Head of caudate nucleus (tissue), 42 donors: ENCODE measurements around the gene RBM10.
A peak's percentile ranks its signal among the peaks of the same experiment; 100 is the strongest.

Experiments
- DNase-seq, 42 donors: peaks; one replicate each; pipeline versions ENCODE4 v3.0.0 to v3.0.0-alpha.2; 2020 to 2021; ENCODE audit warnings: mixed read lengths in 7 of 42
- intact Hi-C: fragments of 100-400 bp; cut with DNase I; formaldehyde crosslinking; loops from one replicate; pipeline ENCODE4 v1.15.0; 2022

The RBM10 gene

DNA sequence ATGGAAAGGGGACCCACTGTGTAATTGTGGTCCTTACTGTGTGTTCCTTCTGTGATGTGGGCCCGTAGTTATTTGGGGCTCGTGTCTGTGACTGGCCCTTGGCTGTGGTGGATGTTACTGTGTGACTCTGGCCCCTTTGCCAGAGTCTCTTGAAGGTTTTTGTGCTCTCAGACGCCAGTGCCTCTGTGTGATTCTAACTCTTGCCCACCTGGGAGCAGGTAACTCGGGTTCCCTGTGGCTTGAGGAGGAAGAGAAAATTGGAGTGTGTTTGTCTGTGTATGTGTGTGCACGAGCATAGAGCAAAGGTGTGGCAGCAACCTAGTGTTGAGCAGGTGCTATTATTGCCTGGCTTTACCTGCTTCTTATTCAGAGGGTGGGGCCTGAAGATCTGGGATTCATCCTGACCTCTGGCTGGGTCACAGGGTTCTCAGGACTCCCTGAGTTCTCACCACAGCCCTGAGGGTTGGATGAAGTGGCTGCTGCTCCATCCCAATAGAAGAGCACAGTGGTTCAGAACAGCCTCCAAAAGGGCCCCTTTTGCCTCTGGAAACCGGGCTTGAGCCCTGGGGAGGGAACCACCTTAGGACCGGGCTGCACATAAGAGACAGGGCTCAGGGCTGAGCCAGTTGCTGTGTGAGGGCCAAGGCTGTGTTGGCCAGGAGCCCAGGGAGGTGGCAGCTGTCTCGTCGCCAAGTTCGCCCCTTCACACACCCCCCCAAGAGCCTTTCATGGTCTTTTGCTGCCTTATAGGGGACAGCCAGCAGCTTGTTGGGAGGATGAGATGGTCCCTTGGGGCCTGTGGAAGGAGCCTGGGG is 1.3 kb downstream of the RBM10 start:
- intact Hi-C loops: no loop called here
- peak in 1 of 42 donors; percentile 37 for DNase-seq

DNA sequence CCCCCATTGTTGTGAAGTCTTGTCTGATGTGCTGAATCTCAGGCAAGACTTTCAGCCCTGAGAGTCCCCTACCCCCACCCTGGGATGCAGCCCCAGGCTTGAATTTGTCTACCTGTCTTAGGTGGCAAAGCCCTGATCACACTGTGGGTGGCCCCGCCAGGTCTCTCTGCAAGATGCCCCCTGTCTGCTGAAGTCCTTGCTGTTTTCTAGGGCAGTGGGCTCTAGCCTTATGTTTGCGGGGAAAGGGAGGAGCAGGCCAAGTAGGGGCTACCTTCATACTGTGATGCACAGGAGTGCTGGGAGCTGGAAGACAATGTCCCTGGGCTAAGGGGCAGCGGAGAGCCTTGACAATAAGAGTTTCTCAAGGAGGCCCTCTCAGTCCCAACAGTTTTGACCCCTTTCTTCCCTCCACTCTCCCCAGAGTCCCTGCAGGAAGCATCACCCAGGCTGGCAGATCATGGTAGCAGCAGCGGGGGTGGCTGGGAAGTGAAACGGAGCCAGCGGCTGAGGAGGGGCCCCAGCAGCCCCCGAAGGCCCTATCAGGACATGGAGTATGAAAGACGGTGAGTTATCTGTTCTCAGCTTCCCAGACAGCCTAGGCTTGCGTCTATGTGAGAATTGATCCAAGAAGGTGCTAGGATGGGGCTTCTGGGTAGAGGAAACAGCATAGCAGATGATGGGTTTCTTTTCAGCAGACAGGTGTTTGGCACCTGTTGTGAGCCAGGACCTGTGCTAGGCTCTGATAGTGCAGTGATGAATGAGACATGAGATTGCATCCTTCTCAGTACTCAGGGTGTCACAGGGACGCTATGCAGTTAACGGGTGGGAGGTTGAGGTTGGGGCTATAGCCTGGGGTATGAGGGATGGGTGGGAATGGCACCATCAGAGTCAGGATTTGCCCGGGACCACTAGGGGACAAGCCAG is 2.2 kb downstream of the RBM10 start:
- intact Hi-C loops: no loop called here

DNA sequence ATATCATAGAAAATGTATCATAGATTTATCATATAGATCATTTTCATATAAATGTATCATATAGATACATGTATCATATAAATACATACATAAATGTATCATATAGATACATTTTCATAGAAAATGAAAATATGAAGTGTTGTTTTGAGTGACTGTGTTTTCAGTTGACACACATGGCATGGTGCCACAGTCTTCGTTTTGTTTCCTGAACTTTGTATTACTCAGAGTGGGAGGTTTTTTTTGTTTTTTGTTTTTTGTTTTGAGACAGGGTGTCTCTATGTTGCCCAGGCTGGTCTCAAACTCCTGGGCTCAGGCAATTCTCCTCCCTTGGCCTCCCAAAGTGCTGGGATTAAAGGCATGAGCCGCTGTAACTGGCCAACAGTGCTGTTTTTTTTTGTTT is 3.9 kb downstream of the RBM10 start:
- intact Hi-C loops: no loop called here
- no peak for DNase-seq

More for the DNA sequence above, 2.2 kb downstream of the RBM10 start:
- peak in 1 of 42 donors; percentile 12 for DNase-seq

DNA sequence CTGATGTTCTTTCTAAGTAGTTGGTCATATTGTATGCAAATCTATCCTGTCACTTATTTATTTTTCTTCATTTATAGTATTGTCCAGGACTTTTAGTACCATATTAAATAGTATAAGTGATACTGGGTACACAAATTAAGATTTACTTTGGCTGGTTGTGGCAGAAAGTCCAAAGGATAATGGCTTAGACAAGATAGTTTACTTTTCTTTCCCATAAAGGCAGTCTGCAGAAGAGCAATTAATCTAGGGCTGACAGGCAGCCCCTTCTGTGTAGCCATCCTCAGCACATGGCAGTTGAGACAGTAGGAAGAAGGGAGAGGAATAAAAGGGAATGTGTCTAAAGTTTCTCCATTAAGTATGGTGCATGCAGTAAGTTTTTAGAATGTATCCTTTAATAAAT is 6.4 kb downstream of the RBM10 start:
- DNase-seq: no peak
- intact Hi-C loops: no loop called here

DNA sequence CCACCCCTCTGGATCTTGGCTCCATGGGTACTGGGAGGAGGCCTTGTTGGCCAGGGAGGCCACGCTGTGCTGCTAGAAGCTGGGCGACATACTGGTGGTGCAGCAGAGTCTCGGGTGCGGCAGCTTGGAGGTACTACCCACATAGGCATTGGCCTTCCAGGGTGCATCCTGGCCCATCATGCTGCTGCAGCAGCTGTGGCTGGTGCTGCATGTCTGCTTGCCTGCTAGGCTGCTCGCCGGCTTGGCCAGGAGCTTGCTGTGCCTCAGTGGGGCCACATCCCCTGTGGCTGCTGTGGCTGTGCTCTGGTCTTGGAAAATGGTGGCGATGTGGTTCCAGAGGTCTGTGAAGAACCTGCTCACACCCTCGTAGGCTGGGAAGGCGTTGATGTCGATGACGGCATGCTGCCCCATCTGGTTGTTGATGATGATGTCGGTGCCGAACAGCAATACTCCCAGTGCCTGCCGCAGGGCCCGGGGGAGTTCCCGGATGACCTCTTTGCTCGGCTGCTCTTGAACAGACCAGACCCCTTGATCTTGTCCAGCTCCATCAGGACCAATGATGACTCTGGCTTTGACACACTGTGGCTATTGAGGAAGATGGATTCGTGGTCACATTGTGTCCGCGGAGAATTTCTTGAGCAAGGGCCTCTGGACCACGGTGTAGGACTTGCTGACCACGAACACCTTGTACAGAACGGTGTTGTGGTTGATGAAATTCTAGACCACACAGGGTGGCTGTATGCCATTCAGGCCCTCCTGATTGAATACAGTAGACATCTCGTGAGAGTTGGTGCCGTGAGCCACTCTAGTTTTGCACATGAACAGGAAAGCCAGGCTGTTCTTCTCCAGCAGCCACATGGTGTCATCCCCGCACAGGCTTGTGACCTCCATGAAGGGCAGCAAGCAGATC is 11.8 kb downstream of the RBM10 start:
- peak in 1 of 42 donors; percentile 18 for DNase-seq
- intact Hi-C loops: no loop called here

DNA sequence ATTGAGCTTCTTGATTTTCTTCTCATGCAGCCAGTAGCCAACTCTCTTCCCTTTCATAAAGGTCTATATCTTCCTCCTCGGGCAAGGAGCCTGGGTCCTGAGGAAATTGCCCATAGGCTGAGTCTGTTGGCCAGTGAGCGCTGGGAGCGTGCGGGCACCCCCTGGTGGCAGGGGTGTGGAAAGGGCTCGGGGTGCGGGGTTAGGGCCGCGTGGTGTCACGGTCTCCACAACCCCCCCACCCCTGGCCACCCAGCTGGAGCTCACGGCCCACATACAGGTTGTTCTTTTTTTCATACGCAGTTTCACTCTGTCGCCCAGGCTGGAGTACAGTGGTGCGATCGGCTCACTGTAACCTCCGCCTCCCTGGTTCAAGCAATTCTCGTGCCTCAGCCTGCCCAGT is 13.1 kb downstream of the RBM10 start:
- peak in 1 of 42 donors; percentile 7 for DNase-seq

DNA sequence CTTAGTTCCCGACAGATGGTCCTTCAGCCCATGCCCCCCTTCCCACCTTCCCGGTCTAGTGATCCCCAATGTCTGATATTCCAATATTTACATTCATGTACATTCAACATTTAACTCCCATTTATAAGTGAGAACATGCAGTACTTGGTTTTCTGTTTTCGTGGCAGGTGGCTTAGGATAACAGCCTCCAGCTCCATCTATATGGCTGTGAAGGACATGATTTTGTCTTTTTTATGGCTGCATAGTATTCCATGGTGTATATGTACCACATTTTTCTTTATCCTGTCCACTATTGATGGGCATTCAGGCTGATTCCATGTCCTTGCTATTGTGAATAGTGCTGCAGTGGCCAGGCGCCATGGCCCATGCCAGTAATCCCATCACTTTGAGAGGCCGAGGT is 13.8 kb downstream of the RBM10 start:
- intact Hi-C loops: no loop called here
- peak in 1 of 42 donors; percentile 10 for DNase-seq

More for the DNA sequence above, 13.1 kb downstream of the RBM10 start:
- intact Hi-C loops: no loop called here

DNA sequence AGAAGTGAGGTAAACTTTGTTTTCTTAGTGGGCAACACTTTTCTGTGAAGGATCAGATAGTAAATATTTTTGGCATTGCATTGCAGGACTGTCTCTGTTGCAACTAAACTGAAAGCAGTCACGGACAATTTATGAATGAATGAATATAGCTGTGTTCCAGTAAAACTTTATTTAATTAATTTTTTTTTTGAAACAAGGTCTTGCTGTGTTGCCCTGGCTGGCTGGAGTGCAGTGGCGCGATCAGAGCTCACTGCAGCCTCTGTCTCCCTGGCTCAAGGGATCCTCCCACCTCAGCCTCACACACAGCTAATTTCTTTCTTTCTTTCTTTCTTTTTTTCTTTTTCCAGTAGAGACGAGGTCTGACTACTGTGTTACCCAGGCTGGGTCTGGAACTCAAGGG is 15.8 kb downstream of the RBM10 start:
- intact Hi-C loops: no loop called here
- peak in 2 of 42 donors; percentile 5 to 17 for DNase-seq

DNA sequence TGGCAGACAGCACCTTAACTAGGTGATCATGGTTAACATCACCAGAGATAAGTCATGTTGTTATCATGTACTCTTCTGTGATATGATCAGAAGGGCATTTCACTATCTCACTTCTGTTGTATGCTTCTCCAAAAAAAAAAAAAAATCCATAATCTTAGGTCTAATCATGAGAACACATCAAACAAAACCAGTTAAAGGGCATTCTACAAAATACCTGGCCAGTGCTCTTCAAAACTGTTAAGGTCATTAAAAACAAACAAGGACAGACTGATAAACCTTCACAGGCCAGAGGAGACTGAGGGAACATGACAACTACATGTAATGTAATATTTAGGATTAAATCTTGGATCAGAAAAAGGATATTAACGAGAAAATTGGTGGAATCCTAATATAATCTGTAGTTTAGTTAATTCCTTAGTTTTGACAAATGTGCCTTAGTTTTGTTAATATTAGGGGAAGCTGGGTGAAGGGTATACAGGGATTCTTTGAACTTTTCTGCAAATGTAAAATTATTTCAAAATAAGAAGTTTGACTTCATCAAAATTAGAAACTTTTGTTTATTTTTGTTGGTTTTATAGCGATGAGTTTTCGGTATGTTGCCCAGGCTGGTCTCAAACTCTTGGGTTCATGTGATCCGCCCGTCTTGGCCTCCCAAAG is 18.0 kb downstream of the RBM10 start:
- intact Hi-C loops: no loop called here

DNA sequence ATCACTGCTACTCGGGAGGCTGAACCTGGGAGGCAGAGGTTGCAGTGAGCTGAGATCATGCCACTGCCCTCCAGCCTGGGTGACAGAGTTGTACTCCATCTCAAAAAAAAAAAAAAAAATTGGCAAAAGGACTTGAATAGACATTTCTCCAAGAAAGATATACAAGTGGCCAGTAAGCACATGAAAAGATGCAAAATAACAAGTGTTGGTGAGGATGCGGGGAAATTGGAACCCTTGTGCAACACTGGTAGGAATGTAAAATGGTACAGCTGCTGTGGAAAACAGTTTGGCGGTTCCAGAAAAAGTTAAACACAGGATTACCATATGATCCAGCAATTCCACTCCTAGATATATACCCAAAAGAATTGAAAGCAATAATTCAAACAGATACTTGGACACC is 19.4 kb downstream of the RBM10 start:
- DNase-seq: no peak
- intact Hi-C loops: no loop called here

More for the DNA sequence above, 18.0 kb downstream of the RBM10 start:
- DNase-seq: no peak

DNA sequence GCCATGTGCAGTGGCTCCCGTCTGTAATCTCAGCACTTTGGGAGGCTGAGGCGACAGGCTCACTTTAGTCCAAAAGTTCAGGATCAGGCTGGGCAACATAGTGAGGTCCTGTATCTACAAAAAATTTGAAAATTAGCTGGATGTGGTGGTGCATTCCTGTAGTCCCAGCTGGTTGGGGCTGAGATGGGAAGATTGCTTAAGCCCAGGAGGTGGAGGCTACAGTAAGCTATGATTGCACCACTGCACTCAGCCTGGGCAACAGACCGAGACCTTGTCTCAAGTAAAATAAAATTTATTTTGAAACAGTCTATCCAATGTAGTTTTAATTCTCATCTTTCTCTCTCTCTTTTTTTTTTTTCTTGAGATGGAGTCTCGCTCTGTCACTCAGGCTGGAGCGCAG is 21.1 kb downstream of the RBM10 start:
- peak in 1 of 42 donors; percentile 4 for DNase-seq
- intact Hi-C loops: no loop called here

DNA sequence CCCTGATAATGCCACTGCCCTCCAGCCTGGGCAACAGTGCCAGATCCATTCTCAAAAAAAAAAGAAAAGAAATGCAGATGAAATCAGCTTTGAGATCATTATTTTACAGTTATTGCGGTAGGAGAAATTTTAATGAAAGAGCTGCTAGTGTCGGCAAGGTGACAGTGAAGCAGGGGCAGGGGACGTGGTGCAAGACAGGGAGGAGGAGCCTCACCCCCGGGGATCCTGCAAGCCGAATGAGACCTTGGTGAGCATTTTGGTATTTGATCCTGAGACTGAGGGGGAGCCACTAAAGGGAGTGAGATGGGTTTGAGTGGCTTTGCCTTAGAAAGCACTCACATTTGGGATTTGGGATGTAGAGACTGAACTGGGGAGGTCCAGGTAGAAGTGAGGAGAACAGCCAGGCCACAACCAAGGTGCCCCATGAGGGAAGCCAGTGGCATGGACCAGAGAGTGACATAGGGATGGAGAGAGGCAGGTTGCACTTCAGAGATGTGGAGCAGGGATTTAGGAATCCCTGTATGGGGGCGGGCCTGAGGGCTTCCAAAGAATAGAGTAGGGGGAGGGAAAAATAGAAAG is 23.6 kb downstream of the RBM10 start:
- intact Hi-C loops: no loop called here
- DNase-seq: peak in 6 of 42 donors; percentile 6 to 64 (median 18)

DNA sequence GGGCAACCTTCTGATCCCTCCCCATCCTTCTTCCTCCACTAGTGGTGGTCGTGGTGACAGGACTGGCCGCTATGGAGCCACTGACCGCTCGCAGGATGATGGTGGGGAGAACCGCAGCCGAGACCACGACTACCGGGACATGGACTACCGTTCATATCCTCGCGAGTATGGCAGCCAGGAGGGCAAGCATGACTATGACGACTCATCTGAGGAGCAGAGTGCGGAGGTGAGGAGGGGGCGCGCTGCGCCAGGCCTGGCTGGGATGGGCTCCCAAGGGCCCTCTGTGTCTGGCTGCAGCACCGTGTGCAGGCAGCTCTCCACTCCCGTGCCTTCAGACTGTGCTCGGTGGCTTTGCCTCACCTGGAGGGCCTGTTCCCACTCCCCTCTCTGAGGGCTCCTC is 24.3 kb downstream of the RBM10 start:
- DNase-seq: peak in 5 of 42 donors; percentile 2 to 27 (median 14)
- intact Hi-C loops: no loop called here

DNA sequence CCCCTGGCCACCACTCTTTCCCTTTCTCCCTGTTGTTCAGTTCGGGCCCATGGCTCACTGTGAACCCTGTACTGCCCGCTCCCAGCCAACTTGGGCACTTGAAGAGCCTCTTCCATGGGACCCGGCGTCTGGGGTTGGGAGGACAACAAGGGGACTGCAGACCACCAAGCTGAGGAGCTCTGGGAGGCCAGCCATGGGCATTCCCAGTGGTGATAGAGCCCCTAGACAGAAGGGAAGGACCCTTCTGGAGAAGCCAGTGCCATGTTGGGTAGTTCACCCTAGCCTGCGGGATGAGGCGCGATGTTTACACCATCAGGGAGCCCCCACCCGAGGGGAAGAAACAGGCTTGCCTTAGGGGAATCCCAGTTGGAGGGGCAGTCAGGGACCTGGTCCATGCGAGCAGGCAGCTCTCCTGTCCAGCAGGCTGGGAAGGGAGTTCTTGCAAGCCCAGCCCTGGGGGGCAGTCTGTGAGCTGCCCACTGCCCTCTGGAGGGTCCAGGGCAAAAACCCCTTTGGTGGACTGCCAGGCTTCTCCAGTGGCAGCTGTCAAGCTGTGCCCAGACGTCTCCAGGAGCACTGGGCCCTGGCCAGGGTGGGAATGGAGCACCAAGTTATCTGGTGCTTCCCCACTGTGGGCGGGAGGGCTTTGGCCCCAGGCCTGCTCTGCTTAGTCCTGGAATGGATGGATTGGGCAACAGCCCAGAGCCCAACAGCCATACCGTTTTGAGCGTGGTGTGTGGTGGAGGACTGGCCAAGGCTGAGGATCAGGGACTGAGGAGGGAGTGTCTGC is 24.9 kb downstream of the RBM10 start:
- intact Hi-C loops: no loop called here
- DNase-seq: peak in 6 of 42 donors; percentile 3 to 30 (median 14)

DNA sequence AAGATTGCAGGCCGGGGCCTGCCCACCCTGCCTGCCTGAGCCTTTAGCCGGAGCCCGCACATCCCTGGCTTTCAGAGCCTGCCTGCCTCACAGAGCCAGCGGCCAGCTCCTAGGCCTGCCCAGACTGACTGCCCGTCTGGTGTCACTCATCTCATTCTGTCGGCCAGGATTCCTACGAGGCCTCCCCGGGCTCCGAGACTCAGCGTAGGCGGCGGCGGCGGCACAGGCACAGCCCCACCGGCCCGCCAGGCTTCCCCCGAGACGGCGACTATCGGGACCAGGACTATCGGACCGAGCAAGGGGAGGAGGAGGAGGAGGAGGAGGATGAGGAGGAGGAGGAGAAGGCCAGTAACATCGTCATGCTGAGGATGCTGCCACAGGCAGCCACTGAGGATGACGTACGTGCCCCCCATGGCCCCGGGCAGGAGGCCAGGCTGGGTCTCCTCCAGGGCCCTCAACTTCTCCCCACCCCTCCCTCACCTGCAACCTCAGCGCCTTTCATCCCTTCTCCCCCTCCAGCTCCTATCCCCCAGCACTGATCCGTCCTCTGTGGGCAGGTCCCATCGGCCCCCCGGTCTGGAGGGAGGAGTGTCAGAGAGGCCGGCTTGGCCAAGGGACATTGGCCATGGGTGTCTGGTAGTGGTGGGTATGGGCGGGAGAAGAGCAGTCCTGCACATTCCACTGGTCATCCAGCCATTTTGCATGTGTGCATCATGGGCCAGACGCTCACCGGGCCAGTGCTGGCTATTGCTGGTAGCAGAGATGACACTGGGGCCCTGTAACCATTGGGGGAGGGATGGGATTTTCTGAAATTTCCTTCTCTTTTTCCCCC is 26.1 kb downstream of the RBM10 start:
- DNase-seq: peak in 6 of 42 donors; percentile 3 to 23 (median 12)
- intact Hi-C loops: no loop called here

DNA sequence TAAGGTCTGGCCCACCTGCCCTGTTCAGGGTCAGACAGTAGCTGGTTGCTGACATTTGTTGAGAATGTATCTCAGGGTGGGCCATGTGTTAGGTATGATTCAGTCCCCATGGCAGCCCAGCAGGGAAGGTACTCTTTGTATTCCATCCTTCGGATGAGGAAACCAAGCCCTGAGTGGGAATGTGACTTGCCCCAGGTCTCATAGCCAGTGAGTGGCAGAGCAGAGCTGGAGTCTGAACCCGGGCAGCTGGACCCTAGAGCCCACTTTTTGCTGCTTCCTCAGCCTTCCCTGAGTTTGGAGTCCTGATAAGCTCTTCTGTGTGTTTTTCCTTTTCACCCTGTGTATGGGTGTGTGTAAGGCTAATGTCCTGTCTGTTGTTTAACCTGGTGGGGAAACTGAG is 27.0 kb downstream of the RBM10 start:
- intact Hi-C loops: no loop called here
- peak in 2 of 42 donors; percentile 2 to 3 for DNase-seq
